Measurements from ENCODE around the gene WIPI1.
A peak's percentile ranks its signal among the peaks of the same experiment; 100 is the strongest.
"Not testable (repeated sequence)": the region's sequence is repeated elsewhere in the genome, so short reads cannot be mapped to it uniquely, and the experiment has no call there.

The WIPI1 gene

DNA sequence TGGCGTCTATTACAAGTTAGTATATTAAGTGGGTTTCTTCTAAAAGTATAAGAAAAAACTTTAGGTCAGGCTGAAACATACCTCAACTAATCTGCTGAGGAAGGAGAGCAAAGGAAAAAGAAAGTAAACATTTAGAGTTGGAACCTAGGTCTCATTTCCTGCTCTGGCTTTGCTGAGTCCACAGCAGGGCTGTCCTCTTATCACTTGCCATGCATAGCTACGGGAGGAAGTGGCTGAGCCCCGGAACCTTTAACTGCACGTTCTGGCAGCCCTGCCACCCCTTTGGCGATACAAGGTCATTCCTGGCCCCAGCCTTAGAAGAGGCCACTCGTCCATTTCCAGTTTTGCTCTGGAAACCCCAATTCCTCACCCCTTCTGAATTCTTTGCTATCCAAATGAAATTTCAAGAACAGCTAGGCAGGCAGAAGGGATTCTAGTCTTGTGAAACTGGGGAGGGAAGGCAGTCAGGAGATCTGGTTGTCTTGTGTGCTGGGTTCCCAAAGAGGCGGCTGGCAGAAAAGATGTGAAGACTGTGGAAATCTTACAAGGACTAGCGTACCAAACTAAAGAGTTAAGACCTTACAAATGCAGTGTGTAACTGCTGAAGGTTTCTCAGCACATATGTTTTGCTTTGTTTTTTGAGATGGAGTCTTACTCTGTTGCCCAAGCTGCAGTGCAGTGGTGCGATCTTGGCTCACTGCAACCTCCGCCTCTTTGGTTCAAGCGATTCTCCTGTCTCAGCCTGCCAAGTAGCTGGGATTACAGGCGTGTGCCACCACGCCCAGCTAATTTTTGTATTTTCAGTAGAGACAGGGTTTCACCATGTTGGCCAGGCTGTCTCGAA, 19.1 kb downstream of the WIPI1 start:
- no peak for DNase-seq (ENCODE audit: low spot score)

- peak; percentile 88 for DNase-seq (ENCODE audit: low spot score)
These were observed 21.1 kb downstream of the WIPI1 start for GRCh38 chr17:68435876-68436842.

GRCh38 chr17:68435361-68435760, 21.9 kb downstream of the WIPI1 start:
- no peak for DNase-seq (ENCODE audit: low spot score)

DNA sequence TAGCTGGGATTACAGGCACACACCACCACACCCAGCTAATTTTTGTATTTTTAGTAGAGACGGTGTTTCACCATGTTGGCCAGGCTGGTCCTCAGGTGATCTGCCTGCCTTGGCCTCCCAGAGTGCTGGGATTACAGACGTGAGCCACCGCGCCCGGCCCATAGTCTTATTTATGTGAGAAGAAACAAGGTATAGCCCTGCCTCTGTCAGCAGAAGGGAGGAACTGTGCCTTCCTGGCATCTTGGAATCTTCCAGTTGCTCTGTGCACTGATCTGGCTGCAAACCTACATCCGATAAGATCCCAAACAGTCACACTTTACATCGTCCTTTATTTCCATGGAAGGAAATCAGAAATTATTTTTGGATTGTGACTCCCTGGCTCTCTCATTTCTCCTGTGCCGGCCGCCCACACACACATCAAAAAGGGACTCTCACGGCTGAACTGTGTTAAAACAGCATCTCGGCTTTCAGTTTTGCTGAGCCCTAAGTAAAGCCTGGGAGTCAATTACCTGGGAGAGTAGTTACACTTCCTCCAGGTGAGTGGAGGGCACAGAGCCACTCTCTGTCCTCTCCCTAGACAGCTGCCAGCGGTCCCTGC, 23.3 kb downstream of the WIPI1 start:
- DNase-seq (ENCODE audit: low spot score), result no peak

DNA sequence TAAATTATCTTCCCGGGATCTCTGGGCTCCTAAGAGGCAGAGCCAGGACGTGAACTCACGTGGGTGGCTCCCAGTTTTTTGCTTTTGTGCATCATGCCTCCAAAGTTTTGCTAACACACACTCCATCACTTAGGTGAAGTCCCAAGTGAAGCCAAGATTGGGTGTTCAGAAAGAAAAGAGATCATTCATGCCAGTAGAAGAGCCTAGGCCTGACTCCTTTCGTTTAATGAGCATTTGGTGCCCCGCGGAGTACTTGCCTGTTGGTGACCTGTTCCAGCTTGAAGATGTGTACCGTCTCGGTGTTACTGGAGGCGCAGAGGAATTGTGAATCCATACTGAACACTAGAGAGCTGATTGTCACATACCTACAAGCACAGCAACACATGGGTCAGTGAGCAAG, 24.1 kb downstream of the WIPI1 start:
- no peak for DNase-seq (ENCODE audit: low spot score)

DNA sequence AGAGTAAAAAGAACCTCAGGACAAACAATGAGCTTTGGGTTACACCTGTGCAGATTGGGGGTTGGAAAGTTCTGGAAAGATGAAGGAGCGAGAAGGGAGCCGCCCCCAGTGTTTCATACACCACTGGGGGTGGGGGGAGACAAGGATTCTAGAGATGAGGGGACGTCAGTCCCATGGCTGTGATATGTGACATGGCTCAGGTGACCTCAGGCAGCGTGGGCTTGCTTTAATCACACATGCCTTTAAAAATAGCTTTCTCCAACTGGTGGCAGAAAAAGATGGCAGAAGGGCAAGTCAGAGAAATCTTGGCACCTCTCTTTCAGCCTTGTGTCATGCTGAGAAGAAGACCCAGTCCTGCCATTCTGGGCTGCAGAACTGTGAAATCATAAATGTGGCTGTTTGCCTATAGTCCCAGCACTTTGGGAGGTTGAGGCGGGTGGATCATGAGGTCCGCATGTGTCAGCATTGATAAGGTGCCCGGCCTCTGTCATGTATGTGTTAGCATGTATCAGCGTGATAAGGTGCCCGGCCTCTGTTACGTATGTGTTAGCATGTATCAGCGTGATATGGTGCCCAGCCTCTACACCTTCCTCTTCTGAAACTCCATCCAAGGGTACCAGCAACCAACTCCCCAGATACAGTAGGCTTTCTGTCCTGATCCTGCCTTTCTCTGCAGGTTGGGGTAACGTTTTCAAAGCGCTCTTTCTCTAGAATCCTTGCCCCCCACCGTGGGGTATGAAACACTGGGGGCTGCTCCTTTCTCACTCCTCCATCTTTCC, 25.0 kb downstream of the WIPI1 start:
- DNase-seq (ENCODE audit: low spot score), result no peak

GRCh38 chr17:68431661-68432071, 25.6 kb downstream of the WIPI1 start:
- peak; percentile 85 for DNase-seq (ENCODE audit: low spot score)

DNA sequence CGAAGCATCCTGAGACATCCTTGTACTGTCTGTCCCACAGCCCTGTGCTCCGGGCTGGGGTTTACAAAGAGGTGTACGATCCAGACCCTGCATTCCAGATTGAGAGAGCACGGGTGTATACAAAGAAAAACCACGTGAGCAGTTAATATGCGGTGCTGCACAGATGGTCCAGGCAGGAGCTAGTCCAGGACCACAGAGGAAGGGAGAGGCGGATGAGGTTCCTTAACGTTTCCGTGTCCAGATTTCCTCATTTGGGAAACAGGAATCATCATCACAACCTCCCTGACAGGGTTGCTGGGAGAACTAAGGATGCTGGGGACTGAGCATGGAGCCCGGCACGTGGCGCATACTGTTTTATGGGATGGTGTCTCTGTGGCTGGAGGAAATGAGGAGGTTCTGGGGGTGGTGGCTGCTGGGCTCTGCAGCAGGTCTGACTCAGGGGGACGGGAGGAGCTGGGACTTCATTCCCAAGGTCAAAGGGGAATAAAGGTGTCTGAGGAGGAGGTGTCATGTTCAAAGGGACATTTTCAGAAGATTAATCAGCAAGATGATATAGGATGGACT, 26.2 kb downstream of the WIPI1 start:
- no peak for DNase-seq (ENCODE audit: low spot score)

- DNase-seq (ENCODE audit: low spot score), result no peak
These were observed 27.4 kb downstream of the WIPI1 start for GRCh38 chr17:68429881-68430280.

- no peak for DNase-seq (ENCODE audit: low spot score)
These were observed 28.7 kb downstream of the WIPI1 start for GRCh38 chr17:68428498-68429172.

DNA sequence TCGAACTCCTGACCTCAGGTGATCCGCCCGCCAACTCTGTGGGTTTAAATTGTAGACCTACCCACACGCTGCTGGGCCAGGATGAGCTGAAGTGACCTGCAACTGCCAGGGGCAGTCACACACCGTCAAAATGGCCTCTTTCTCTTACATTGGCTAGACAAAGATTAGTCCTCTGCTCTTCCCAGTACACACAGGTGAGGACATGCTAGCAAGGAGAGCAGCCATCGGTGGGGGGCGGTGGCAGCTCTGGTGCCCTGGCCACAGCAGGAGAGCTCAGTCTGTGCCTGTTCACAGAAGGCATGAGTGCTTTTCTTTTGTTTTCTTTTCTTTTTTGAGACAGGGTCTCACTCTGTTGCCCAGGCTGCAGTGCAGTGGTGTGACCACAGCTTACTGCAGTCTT, 29.7 kb downstream of the WIPI1 start:
- no peak for DNase-seq (ENCODE audit: low spot score)

GRCh38 chr17:68425979-68426378, 31.3 kb downstream of the WIPI1 start:
- DNase-seq (ENCODE audit: low spot score), result no peak

DNA sequence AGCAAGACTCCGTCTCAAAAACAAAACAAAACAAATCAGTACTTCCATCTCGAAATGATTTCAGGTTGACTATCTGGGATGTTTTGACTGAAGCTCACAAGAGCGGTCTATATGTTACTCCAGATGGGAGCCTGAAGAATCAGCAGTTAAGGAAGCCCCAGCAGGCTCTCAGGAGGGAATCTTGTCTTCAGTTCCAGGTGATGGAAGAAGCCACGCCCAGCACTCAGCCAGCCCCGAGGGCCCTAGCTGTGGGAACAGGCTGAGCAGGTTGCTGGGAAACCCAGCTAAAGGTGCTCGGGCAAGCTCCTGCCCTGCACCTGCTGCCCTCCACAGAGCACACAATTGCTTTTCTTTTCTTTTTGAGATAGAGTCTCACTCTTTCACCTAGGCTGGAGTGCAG, 32.4 kb downstream of the WIPI1 start:
- DNase-seq (ENCODE audit: low spot score), result no peak

GRCh38 chr17:68424203-68424602, 33.1 kb downstream of the WIPI1 start:
- no peak for DNase-seq (ENCODE audit: low spot score)

DNA sequence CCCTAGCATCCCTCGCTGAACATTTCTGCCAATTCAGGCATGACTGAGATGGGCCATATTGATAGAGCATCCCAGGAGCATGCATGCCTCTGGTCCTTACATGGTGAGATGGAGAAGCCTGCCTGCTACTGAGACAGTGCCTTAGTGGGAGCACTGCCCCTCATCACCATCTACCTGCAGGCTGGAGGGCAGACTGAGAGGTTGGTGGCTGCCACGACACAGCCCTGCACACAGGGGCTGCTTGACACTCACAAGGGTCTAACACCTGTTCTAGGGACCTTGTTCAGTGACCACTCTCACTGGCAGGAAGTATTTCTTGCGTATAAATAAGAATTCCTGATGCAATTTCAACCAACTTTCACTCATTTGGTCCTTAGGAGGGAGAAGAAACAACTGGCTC, 34.0 kb downstream of the WIPI1 start:
- DNase-seq (ENCODE audit: low spot score), result no peak

DNA sequence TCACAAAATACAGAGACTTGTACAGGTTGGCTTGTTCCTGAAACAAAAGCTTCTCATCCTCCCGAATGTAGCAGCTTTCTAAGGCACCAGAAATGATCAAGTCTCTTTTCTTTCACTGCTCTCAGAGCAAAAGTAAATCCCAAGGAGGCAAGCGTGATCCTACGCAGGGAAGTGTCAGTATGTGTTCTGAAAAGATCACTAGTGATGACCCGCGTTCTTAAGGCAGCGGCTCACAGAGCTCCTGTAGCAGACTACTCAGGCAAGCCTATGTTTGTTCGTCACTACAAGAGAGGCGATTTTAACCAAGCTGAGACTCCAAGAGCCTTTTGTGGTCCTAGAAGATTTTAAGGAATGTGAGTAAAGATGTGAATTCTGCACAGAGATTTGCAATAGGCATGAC, 34.5 kb downstream of the WIPI1 start:
- DNase-seq (ENCODE audit: low spot score), result no peak

GRCh38 chr17:68421486-68421885, 35.8 kb downstream of the WIPI1 start:
- DNase-seq (ENCODE audit: low spot score), result no peak

- no peak for DNase-seq (ENCODE audit: low spot score)
These were observed 37.2 kb downstream of the WIPI1 start for GRCh38 chr17:68420065-68420464.

DNA sequence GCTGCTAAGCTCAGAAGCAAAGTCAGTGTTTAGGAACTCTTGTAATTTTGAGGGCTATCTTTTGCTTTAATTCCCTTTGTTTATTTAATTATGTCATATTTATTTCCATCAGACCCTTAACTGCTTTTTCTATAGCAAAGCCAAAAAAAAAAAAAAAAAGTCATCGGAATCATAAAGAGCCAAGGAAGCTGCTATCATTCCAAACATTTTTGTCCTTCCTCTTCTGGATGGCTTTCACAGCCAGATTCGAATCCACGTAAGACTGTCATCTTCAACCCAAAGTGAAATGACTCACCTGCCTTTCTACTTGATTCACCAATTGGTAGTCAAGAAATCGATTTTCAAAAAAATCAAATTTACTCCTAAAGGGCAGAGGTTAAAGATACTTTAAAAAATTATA, 38.4 kb downstream of the WIPI1 start:
- DNase-seq (ENCODE audit: low spot score), result no peak

GRCh38 chr17:68417317-68417716, 40.0 kb downstream of the WIPI1 start:
- no peak for DNase-seq (ENCODE audit: low spot score)

DNA sequence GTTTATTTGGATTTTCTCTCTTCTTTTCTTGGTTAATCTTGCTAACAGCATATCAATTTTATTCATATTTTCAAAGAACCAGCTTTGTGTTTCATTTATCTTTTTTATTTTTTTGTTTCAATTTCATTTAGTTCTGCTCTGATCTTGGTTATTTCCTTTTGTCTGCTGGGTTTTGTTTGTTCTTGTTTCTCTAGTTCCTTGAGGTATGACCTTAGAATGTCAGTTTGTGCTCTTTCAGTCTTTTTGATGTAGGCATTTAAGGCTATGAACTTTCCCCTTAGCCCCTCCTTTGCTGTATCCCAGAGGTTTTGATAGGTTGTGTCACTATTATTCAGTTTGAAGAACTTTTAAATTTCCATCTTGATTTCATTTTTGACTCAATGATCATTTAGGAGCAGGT, 42.4 kb downstream of the WIPI1 start:
- DNase-seq (ENCODE audit: low spot score), result not testable (repeated sequence)
